ENCODE data around the gene MGAT4B.

MGAT4B gene

DNA sequence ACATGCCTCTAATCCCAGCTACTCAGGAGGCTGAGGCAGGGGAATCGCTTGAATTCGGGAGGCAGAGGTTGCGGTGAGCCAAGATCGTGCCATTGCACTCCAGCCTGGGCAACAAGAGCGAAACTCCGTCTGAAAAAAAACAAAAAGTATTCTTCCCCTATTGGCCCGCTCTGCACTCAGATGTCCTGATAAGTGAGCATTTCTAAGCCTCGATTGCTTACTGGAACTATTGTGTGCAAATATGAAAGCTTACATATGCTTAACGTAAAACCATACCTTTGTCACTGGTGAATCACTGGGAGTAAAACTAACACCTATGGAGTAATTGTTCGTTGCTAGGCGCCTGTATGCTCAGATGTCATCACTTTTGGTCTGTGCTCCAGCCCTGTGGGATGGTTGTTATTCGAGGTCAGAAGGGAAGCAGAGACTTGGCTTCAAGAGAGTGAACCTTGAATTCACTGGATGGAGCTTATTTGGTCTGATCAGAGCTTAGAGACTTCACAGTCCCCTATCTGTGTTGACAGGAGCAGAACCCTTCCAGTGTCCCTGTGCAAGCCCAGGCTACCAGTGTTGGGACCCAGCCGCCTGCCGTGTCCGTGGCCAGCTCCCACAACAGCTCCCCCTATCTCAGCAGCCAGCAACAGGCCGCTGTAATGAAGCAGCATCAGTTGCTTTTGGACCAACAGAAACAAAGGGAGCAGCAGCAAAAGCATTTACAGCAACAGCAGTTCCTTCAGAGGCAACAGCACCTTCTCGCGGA, 38.2 kb downstream of the MGAT4B start:
- TF ChIP-seq TAF1 (IDR thresholded peaks at IDR 0.05; ENCODE audit: low read depth) (no peak), RAD21 (IDR thresholded peaks at IDR 0.05; ENCODE audit: low read depth) (no peak), EGR1 (IDR thresholded peaks at IDR 0.05) (no peak), YY1 (IDR thresholded peaks at IDR 0.05; ENCODE audit: low read depth) (no peak), MAX (IDR thresholded peaks at IDR 0.05) (no peak), EP300 (IDR thresholded peaks at IDR 0.05; ENCODE audit: borderline replicate concordance) (no peak), TCF12 (IDR thresholded peaks at IDR 0.05; ENCODE audit: low read depth) (no peak), ZBTB7A (IDR thresholded peaks at IDR 0.05; ENCODE audit: low read depth) (no peak), CEBPB (IDR thresholded peaks at IDR 0.05) (no peak), REST (IDR thresholded peaks at IDR 0.05; ENCODE audit: low read depth) (no peak), FOXM1 (IDR thresholded peaks at IDR 0.05; ENCODE audit: borderline replicate concordance, low read depth) (no peak), NFIC (IDR thresholded peaks at IDR 0.05) (no peak), TEAD4 (IDR thresholded peaks at IDR 0.05) (no peak), CREB1 (IDR thresholded peaks at IDR 0.05; ENCODE audit: low read depth) (no peak)

GRCh38 chr5:179767496-179768100, 39.1 kb downstream of the MGAT4B start:
- TF ChIP-seq EP300 (IDR thresholded peaks at IDR 0.05; ENCODE audit: borderline replicate concordance) (no peak), FOXM1 (IDR thresholded peaks at IDR 0.05; ENCODE audit: borderline replicate concordance, low read depth) (no peak), NFIC (IDR thresholded peaks at IDR 0.05) (no peak), YY1 (IDR thresholded peaks at IDR 0.05; ENCODE audit: low read depth) (no peak), MAX (IDR thresholded peaks at IDR 0.05) (no peak), RAD21 (IDR thresholded peaks at IDR 0.05; ENCODE audit: low read depth) (no peak), ZBTB7A (IDR thresholded peaks at IDR 0.05; ENCODE audit: low read depth) (no peak), EGR1 (IDR thresholded peaks at IDR 0.05) (no peak), TAF1 (IDR thresholded peaks at IDR 0.05; ENCODE audit: low read depth) (no peak)
- TF ChIP-seq, protein P1, sequence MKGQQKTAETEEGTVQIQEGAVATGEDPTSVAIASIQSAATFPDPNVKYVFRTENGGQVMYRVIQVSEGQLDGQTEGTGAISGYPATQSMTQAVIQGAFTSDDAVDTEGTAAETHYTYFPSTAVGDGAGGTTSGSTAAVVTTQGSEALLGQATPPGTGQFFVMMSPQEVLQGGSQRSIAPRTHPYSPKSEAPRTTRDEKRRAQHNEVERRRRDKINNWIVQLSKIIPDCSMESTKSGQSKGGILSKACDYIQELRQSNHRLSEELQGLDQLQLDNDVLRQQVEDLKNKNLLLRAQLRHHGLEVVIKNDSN (IDR thresholded peaks at IDR 0.05): no peak

DNA sequence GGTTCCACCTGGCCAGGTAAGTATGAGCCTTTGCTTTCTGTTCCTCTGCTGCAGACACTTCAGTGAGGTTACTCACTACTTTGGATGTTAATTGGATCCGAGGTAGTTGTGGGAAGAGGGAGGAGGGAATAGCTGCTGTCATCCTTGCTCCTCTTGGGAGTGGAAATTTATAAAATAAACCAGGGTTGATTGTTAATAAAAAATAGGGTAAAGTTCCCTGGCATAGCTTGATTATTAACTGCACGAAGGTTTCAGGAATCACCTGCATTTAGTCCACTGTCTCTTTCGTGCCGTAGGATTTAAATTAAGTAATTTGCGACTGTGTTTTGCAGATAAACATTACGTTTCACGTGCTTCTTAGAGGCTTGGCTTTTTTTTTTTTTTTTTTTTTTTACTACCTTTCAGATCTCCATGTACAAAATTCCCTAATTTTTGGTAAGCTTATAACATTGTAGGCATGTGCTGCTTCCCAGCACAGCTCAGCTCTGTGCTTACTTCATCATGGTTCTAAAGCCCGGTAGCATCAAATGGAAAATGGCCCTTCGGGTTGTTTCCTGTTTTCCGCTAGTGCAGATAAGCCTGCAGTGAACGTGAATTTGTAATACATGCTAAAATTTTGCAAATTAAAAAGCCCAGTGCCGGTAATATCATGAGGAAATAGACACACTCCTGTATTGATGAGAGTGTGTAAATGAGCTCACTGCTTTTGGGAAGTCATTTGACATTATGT, 39.8 kb downstream of the MGAT4B start:
- no peak for TF ChIP-seq TEAD4 (IDR thresholded peaks at IDR 0.05)
- TF ChIP-seq CEBPB (IDR thresholded peaks at IDR 0.05): no peak
- TF ChIP-seq TCF12 (IDR thresholded peaks at IDR 0.05; ENCODE audit: low read depth): no peak
- TF ChIP-seq RAD21 (IDR thresholded peaks at IDR 0.05; ENCODE audit: low read depth): no peak
- TF ChIP-seq FOXM1 (IDR thresholded peaks at IDR 0.05; ENCODE audit: borderline replicate concordance, low read depth): no peak
- TF ChIP-seq TAF1 (IDR thresholded peaks at IDR 0.05; ENCODE audit: low read depth): no peak
- TF ChIP-seq EP300 (IDR thresholded peaks at IDR 0.05; ENCODE audit: borderline replicate concordance): no peak

GRCh38 chr5:179766021-179766725, 40.5 kb downstream of the MGAT4B start:
- TF ChIP-seq TCF12 (IDR thresholded peaks at IDR 0.05; ENCODE audit: low read depth) (no peak), REST (IDR thresholded peaks at IDR 0.05; ENCODE audit: low read depth) (no peak), MAX (IDR thresholded peaks at IDR 0.05) (no peak), NFIC (IDR thresholded peaks at IDR 0.05) (no peak), EP300 (IDR thresholded peaks at IDR 0.05; ENCODE audit: borderline replicate concordance) (no peak), EGR1 (IDR thresholded peaks at IDR 0.05) (no peak), RAD21 (IDR thresholded peaks at IDR 0.05; ENCODE audit: low read depth) (no peak), ZBTB7A (IDR thresholded peaks at IDR 0.05; ENCODE audit: low read depth) (no peak), TAF1 (IDR thresholded peaks at IDR 0.05; ENCODE audit: low read depth) (no peak), CEBPB (IDR thresholded peaks at IDR 0.05) (no peak), FOXM1 (IDR thresholded peaks at IDR 0.05; ENCODE audit: borderline replicate concordance, low read depth) (no peak), CREB1 (IDR thresholded peaks at IDR 0.05; ENCODE audit: low read depth) (no peak)
- TF ChIP-seq, protein P1 (IDR thresholded peaks at IDR 0.05): no peak
